GM13976 (cell line): ENCODE measurements around the gene TSPYL1.

Source experiments
- DNase-seq: peaks from one replicate; pipeline ENCODE4 v3.0.0; 2012; ENCODE audit warnings: low spot score
- in situ Hi-C: fragments of 300-500 bp; cut with MboI; formaldehyde crosslinking; loops from one replicate; pipeline ENCODE4 v1.12.0; 2022; ENCODE audit warnings: low sequenced_read_pairs, mixed read lengths, inconsistent platforms; ENCODE audit not compliant: unreplicated experiment
- TF ChIP-seq, protein P1 (sequence below): IDR thresholded peaks from 2 replicates; pipeline ENCODE4 v1.5.1; 2012; ENCODE audit warnings: borderline replicate concordance, mild to moderate bottlenecking; ENCODE audit not compliant: insufficient read depth; ENCODE audit errors: extremely low read depth, missing control alignments, control extremely low read depth

Gene TSPYL1

GRCh38 chr6:116255246-116255800 lies 24.4 kb downstream of the TSPYL1 start:
- TF ChIP-seq, protein P1, sequence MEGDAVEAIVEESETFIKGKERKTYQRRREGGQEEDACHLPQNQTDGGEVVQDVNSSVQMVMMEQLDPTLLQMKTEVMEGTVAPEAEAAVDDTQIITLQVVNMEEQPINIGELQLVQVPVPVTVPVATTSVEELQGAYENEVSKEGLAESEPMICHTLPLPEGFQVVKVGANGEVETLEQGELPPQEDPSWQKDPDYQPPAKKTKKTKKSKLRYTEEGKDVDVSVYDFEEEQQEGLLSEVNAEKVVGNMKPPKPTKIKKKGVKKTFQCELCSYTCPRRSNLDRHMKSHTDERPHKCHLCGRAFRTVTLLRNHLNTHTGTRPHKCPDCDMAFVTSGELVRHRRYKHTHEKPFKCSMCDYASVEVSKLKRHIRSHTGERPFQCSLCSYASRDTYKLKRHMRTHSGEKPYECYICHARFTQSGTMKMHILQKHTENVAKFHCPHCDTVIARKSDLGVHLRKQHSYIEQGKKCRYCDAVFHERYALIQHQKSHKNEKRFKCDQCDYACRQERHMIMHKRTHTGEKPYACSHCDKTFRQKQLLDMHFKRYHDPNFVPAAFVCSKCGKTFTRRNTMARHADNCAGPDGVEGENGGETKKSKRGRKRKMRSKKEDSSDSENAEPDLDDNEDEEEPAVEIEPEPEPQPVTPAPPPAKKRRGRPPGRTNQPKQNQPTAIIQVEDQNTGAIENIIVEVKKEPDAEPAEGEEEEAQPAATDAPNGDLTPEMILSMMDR = no peak
- in situ Hi-C loops = no loop called here
- DNase-seq = no peak

DNA sequence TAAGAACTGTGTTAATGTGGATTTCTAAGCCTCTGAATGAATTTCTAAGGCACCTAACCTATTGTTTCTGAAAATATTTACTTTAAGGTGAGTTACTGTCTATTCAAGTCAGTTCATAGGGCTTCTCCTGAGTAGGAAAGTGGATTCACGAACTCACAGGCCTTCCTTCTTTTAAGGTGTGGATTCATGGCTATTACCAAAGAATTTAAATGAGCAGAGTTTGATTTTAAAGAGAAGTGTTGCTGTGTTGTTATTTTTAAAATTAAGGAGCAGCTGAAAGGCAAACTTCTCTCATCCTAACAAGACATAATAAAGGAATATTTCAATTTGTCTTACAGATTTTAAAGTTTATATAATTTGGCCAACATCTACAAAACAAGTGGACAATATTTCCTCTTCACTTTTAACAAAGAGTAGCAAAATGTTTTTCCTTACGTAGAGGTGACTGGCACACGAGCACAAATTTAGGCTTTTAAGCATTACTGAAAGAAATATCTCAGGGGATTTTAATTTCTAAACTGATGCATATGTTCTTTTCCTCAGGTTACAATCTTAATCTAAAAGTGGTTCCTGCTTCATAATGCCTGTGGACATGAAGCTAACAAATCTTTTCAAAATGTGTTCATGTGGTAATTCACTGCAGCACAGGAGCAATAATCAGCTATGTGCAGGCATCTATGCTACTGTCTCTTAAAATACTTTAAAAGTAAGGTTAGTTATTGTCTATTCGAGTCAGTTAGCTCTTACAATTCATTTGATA lies 25.3 kb downstream of the TSPYL1 start:
- in situ Hi-C loops = no loop called here
- TF ChIP-seq, protein P1 = no peak
- DNase-seq = no peak

GRCh38 chr6:116253505-116254296 lies 26.0 kb downstream of the TSPYL1 start, which contains the start of gene TSPYL4:
TSPYL4 (minus strand) TSS chr6:116254075; CDS start chr6:116254008, 67 bp downstream.
- DNase-seq = peak; percentile 92

DNA sequence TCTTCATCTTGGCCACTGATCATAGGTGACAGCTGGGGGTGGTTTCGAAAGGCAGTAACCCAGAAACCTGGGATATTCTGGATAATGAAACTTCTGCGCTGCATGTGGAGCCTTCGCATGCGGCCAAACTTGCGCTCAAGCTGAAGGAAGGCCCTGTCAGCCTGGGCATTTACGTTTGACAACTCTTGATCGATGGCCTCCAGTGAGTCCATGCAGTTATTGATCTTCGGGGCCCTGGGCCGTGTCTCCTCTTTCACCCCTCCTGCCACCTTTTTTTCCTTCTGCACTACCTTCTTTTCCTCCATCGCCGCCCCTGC lies 26.6 kb downstream of the TSPYL1 start:
- no peak for DNase-seq
- in situ Hi-C loops = no loop called here

More at GRCh38 chr6:116253505-116254296, 26.0 kb downstream of the TSPYL1 start, which contains the start of gene TSPYL4:
- in situ Hi-C loops = no loop called here
- TF ChIP-seq, protein P1 = no peak

GRCh38 chr6:116251568-116252384 lies 28.0 kb downstream of the TSPYL1 start:
- DNase-seq = no peak
- TF ChIP-seq, protein P1 = no peak
- in situ Hi-C loops = no loop called here

More for the DNA sequence above, 26.6 kb downstream of the TSPYL1 start:
- TF ChIP-seq, protein P1 = no peak

- TF ChIP-seq, protein P1 = no peak
- in situ Hi-C loops = no loop called here
- DNase-seq = no peak
Measured at GRCh38 chr6:116248577-116248976, 31.2 kb downstream of the TSPYL1 start.
